IPS-18a (cell line): Measurements from ENCODE around the gene NRP2.

Experiments used
- H3K27ac ChIP-seq: one replicate; pipeline ENCODE4 v1.5.1; 2013; ENCODE audit warnings: low read length
- H3K27me3 ChIP-seq: one replicate; pipeline ENCODE4 v1.6.1; 2013; ENCODE audit warnings: mild to moderate bottlenecking, low read length; ENCODE audit not compliant: control insufficient read depth, insufficient read depth
- H3K36me3 ChIP-seq: one replicate; pipeline ENCODE4 v1.6.1; 2013; ENCODE audit warnings: low read depth, low read length; ENCODE audit not compliant: control insufficient read depth
- H3K4me1 ChIP-seq: one replicate; pipeline ENCODE4 v1.6.1; 2013; ENCODE audit warnings: low read depth, low read length; ENCODE audit not compliant: control insufficient read depth
- H3K4me3 ChIP-seq: one replicate; pipeline ENCODE4 v1.5.1; 2013; ENCODE audit warnings: low read length
- H3K9ac ChIP-seq: one replicate; pipeline ENCODE4 v1.6.1; 2013; ENCODE audit warnings: mild to moderate bottlenecking, low read length, moderate library complexity
- H3K9me3 ChIP-seq: one replicate; pipeline ENCODE4 v1.6.1; 2013; ENCODE audit warnings: low read depth, low read length; ENCODE audit not compliant: control insufficient read depth

NRP2 gene

GRCh38 chr2:205765151-205765550 lies 82.8 kb downstream of the NRP2 start:
- H3K36me3 ChIP-seq, result peaks cover 34% of the 10 kb centered on the region
- H3K4me1 ChIP-seq, result peaks cover 27% of the 10 kb centered on the region
- no peaks in the 10 kb centered on the region for H3K9me3 ChIP-seq
- no peak overlapping the region for H3K9ac ChIP-seq
- no peak overlapping the region for H3K4me3 ChIP-seq
- H3K27ac ChIP-seq, result no peak overlapping the region
- H3K27me3 ChIP-seq, result peaks cover 7% of the 10 kb centered on the region

GRCh38 chr2:205766779-205767359 lies 84.6 kb downstream of the NRP2 start:
- Histone ChIP-seq H3K27ac (no peak overlapping the region), H3K27me3 (peaks cover 7% of the 10 kb centered on the region), H3K36me3 (peaks cover 29% of the 10 kb centered on the region), H3K4me3 (no peak overlapping the region), H3K4me1 (peaks cover 27% of the 10 kb centered on the region), H3K9me3 (no peaks in the 10 kb centered on the region), H3K9ac (no peak overlapping the region)

- H3K27ac ChIP-seq, result no peak overlapping the region
- peaks cover 29% of the 10 kb centered on the region for H3K36me3 ChIP-seq
- H3K4me3 ChIP-seq, result no peak overlapping the region
- peaks cover 3% of the 10 kb centered on the region for H3K27me3 ChIP-seq
- no peak overlapping the region for H3K9ac ChIP-seq
- peaks cover 27% of the 10 kb centered on the region for H3K4me1 ChIP-seq
- H3K9me3 ChIP-seq, result no peaks in the 10 kb centered on the region
Observed at GRCh38 chr2:205767617-205768016, 85.3 kb downstream of the NRP2 start.

GRCh38 chr2:205768341-205768740 lies 86.0 kb downstream of the NRP2 start:
- Histone ChIP-seq H3K9me3 (no peaks in the 10 kb centered on the region), H3K27me3 (no peaks in the 10 kb centered on the region), H3K27ac (no peak overlapping the region), H3K9ac (no peak overlapping the region), H3K4me1 (peaks cover 22% of the 10 kb centered on the region), H3K36me3 (peaks cover 29% of the 10 kb centered on the region), H3K4me3 (no peak overlapping the region)

GRCh38 chr2:205768815-205769494 lies 86.7 kb downstream of the NRP2 start:
- H3K4me1 ChIP-seq, result peaks cover 18% of the 10 kb centered on the region
- no peak overlapping the region for H3K4me3 ChIP-seq
- H3K27me3 ChIP-seq, result no peaks in the 10 kb centered on the region
- H3K9me3 ChIP-seq, result no peaks in the 10 kb centered on the region
- peaks cover 29% of the 10 kb centered on the region for H3K36me3 ChIP-seq
- H3K9ac ChIP-seq, result no peak overlapping the region
- H3K27ac ChIP-seq, result no peak overlapping the region

- Histone ChIP-seq H3K9ac (no peak overlapping the region), H3K27ac (no peak overlapping the region), H3K4me3 (no peak overlapping the region), H3K27me3 (no peaks in the 10 kb centered on the region), H3K36me3 (peaks cover 29% of the 10 kb centered on the region), H3K9me3 (no peaks in the 10 kb centered on the region), H3K4me1 (peaks cover 13% of the 10 kb centered on the region)
Observed at GRCh38 chr2:205769495-205769850, 87.2 kb downstream of the NRP2 start.

GRCh38 chr2:205769879-205770278 lies 87.6 kb downstream of the NRP2 start:
- no peaks in the 10 kb centered on the region for H3K27me3 ChIP-seq
- H3K27ac ChIP-seq, result no peak overlapping the region
- H3K4me1 ChIP-seq, result peaks cover 9% of the 10 kb centered on the region
- H3K9me3 ChIP-seq, result no peaks in the 10 kb centered on the region
- H3K36me3 ChIP-seq, result peaks cover 29% of the 10 kb centered on the region
- H3K9ac ChIP-seq, result no peak overlapping the region
- H3K4me3 ChIP-seq, result no peak overlapping the region

GRCh38 chr2:205770577-205770976 lies 88.3 kb downstream of the NRP2 start:
- H3K9me3 ChIP-seq, result no peaks in the 10 kb centered on the region
- H3K27me3 ChIP-seq, result no peaks in the 10 kb centered on the region
- H3K4me1 ChIP-seq, result peaks cover 5% of the 10 kb centered on the region
- no peak overlapping the region for H3K27ac ChIP-seq
- H3K36me3 ChIP-seq, result peaks cover 22% of the 10 kb centered on the region
- H3K4me3 ChIP-seq, result no peak overlapping the region
- no peak overlapping the region for H3K9ac ChIP-seq

- no peak overlapping the region for H3K4me3 ChIP-seq
- H3K36me3 ChIP-seq, result peaks cover 17% of the 10 kb centered on the region
- peaks cover 5% of the 10 kb centered on the region for H3K4me1 ChIP-seq
- no peaks in the 10 kb centered on the region for H3K27me3 ChIP-seq
- H3K9me3 ChIP-seq, result no peaks in the 10 kb centered on the region
- no peak overlapping the region for H3K9ac ChIP-seq
- H3K27ac ChIP-seq, result no peak overlapping the region
Observed at GRCh38 chr2:205771031-205771430, 88.7 kb downstream of the NRP2 start.

- no peak overlapping the region for H3K27ac ChIP-seq
- H3K9me3 ChIP-seq, result no peaks in the 10 kb centered on the region
- H3K9ac ChIP-seq, result no peak overlapping the region
- H3K4me3 ChIP-seq, result no peak overlapping the region
- H3K36me3 ChIP-seq, result peaks cover 17% of the 10 kb centered on the region
- H3K4me1 ChIP-seq, result no peaks in the 10 kb centered on the region
- H3K27me3 ChIP-seq, result no peaks in the 10 kb centered on the region
Observed at GRCh38 chr2:205771666-205772065, 89.4 kb downstream of the NRP2 start.

GRCh38 chr2:205772983-205773382 lies 90.7 kb downstream of the NRP2 start:
- Histone ChIP-seq H3K27ac (no peak overlapping the region), H3K36me3 (peaks cover 10% of the 10 kb centered on the region), H3K4me1 (no peaks in the 10 kb centered on the region), H3K4me3 (no peak overlapping the region), H3K27me3 (no peaks in the 10 kb centered on the region), H3K9ac (no peak overlapping the region), H3K9me3 (no peaks in the 10 kb centered on the region)

GRCh38 chr2:205773989-205774388 lies 91.7 kb downstream of the NRP2 start:
- no peaks in the 10 kb centered on the region for H3K36me3 ChIP-seq
- H3K9ac ChIP-seq, result no peak overlapping the region
- no peaks in the 10 kb centered on the region for H3K27me3 ChIP-seq
- H3K27ac ChIP-seq, result no peak overlapping the region
- H3K9me3 ChIP-seq, result no peaks in the 10 kb centered on the region
- no peaks in the 10 kb centered on the region for H3K4me1 ChIP-seq
- no peak overlapping the region for H3K4me3 ChIP-seq
